ENCODE data around the gene YKT6. TPM values are rescaled to one million over a fixed set of nuclear protein-coding genes. Genes with fewer than 3 reads are reported as not detected.
A peak's percentile ranks its signal among the peaks of the same experiment; 100 is the strongest.

YKT6 gene
- total and polyA plus RNA-seq, 2 donors (not counting 1 experiment from before 2014, with no cell fraction given) = 36.5 to 62.3 TPM

DNA sequence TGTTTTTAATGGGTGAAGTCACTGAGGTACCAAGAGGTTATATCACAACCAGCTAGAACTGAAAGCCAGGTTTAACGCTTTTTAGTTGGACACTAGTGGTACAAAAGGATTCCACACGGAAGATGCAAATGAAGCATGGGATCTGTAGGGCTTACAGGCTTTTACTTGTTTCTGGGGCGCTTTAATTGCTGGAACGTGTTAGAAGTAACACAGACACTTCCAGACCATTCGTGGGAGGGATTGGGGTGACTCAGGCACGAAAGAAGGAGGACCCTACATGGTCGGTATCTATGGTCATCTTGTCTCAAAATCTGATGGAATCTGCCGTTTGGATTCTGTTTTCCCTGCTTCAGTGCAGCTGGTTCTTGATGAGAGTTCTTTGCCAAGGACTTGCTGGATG, 1.0 kb downstream of the YKT6 start:
- no peak overlapping the region for H3K27ac ChIP-seq (ENCODE audit: low read length in 2 of 2)
- Mint-ChIP-seq H3K27me3 (peaks cover 7% of the 10 kb centered on the region), H3K27ac (no peak overlapping the region), H3K9me3 (ENCODE audit: insufficient read depth) (no peaks in the 10 kb centered on the region), H3K4me1 (peaks cover 23% of the 10 kb centered on the region), H3K4me3 (peak overlapping the region; percentile 88)
- peaks cover 14% of the 10 kb centered on the region for H4K20me1 ChIP-seq (ENCODE audit: control insufficient read depth, insufficient read depth, low read length, poor library complexity, severe bottlenecking)
- WGBS (ENCODE audit: insufficient coverage) = 65% methylated on average over 8 of the region's 8 CpGs
- ChIA-PET POLR2A (interaction anchor here (0.6 to 1.9 kb wide), 2 partner anchors 97 to 182 kb away, joined by 5 to 6 read pairs; no protein-coding TSS in a partner anchor), CTCF (interaction anchor here (1.1 to 1.6 kb wide), 3 partner anchors 104 to 183 kb away, joined by 3 to 11 read pairs (median 4); partner anchors contain the start of gene PGAM2)
- H3K36me3 ChIP-seq (replicated peaks in 1 of 2; ENCODE audit: control extremely low read depth in 1 of 2, control insufficient read depth in 1 of 2, extremely low read depth in 1 of 2, insufficient read depth in 2 of 2, low read length in 1 of 2) = peaks cover 3 to 26% of the 10 kb centered on the region in 2 experiments
- peak overlapping the region; percentile 79 for H3K4me2 ChIP-seq (replicated peaks; ENCODE audit: low read depth, low read length, poor library complexity, severe bottlenecking)
- intact Hi-C loops (cut with micrococcal nuclease) = loop anchor here (2.0 kb wide), 1 partner anchor 127 kb away; no protein-coding TSS in a partner anchor
- H3K27me3 ChIP-seq (replicated peaks in 1 of 4; ENCODE audit: control extremely low read depth in 1 of 4, control insufficient read depth in 3 of 4, insufficient read depth in 4 of 4, low read length in 3 of 4) = no peaks in the 10 kb centered on the region
- peak overlapping the region; percentile 41 to 81 (median 70) for H3K4me3 ChIP-seq (ENCODE audit: control extremely low read depth in 1 of 5, extremely low read depth in 1 of 5, insufficient read depth in 1 of 5, low read depth in 2 of 5, low read length in 4 of 5)
- no peaks in the 10 kb centered on the region for H3K9me3 ChIP-seq (ENCODE audit: control extremely low read depth in 1 of 3, control insufficient read depth in 2 of 3, insufficient read depth in 1 of 3, low read length in 2 of 3)
- H2AFZ ChIP-seq (ENCODE audit: insufficient read depth, low read depth, low read length, poor library complexity, severe bottlenecking) = no peak overlapping the region
- peak overlapping the region; percentile 82 for H3K9ac ChIP-seq (ENCODE audit: low read length)
- H3K4me1 ChIP-seq (ENCODE audit: control insufficient read depth in 2 of 2, insufficient read depth in 2 of 2, low read length in 2 of 2) = peaks cover 7 to 11% of the 10 kb centered on the region in 2 donors
- TF ChIP-seq, protein P1, sequence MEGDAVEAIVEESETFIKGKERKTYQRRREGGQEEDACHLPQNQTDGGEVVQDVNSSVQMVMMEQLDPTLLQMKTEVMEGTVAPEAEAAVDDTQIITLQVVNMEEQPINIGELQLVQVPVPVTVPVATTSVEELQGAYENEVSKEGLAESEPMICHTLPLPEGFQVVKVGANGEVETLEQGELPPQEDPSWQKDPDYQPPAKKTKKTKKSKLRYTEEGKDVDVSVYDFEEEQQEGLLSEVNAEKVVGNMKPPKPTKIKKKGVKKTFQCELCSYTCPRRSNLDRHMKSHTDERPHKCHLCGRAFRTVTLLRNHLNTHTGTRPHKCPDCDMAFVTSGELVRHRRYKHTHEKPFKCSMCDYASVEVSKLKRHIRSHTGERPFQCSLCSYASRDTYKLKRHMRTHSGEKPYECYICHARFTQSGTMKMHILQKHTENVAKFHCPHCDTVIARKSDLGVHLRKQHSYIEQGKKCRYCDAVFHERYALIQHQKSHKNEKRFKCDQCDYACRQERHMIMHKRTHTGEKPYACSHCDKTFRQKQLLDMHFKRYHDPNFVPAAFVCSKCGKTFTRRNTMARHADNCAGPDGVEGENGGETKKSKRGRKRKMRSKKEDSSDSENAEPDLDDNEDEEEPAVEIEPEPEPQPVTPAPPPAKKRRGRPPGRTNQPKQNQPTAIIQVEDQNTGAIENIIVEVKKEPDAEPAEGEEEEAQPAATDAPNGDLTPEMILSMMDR (IDR thresholded peaks at IDR 0.05) = no peak
- TF ChIP-seq EZH2 (IDR thresholded peaks at IDR 0.05; ENCODE audit: borderline replicate concordance, insufficient read depth, low read depth, low read length, poor library complexity, severe bottlenecking) = no peak
- DNase-seq (no peak), ATAC-seq (ENCODE audit: low read depth) (no peak)
- H3K79me2 ChIP-seq (ENCODE audit: control insufficient read depth, insufficient read depth, low read length) = peaks cover 44% of the 10 kb centered on the region

DNA sequence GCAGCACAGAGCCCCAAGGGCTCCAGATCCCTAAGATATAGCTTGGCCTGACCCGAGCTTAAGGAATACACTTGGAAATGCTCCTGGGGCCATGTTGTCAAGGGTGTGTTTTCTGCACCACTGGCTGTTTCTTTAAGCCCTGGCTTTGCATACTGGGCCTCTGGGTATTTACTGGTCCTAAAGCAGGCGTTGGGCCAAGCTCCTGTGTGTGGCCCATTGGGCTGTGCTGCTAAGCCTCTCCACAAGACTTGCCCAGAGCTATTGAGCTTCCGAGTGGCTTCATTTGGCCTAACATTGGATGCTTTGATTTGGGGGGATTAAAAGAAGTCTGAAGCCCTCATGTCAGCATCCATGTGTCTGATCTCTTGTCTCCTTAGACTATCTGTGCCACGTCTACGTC, 5.2 kb downstream of the YKT6 start:
- POLR2A ChIA-PET = no interaction called here
- no peaks in the 10 kb centered on the region for H3K9me3 ChIP-seq (ENCODE audit: control extremely low read depth in 1 of 3, control insufficient read depth in 2 of 3, insufficient read depth in 1 of 3, low read length in 2 of 3)
- DNase-seq (no peak), ATAC-seq (ENCODE audit: low read depth) (no peak)
- CTCF ChIA-PET = no interaction called here
- H3K4me2 ChIP-seq (replicated peaks; ENCODE audit: low read depth, low read length, poor library complexity, severe bottlenecking) = no peak overlapping the region
- Mint-ChIP-seq H3K27ac (no peak overlapping the region), H3K9me3 (ENCODE audit: insufficient read depth) (no peaks in the 10 kb centered on the region), H3K27me3 (no peaks in the 10 kb centered on the region), H3K4me1 (peaks cover 22% of the 10 kb centered on the region), H3K4me3 (no peak overlapping the region)
- H2AFZ ChIP-seq (ENCODE audit: insufficient read depth, low read depth, low read length, poor library complexity, severe bottlenecking) = no peak overlapping the region
- TF ChIP-seq EZH2 (IDR thresholded peaks at IDR 0.05; ENCODE audit: borderline replicate concordance, insufficient read depth, low read depth, low read length, poor library complexity, severe bottlenecking) = no peak
- TF ChIP-seq, protein P1 (IDR thresholded peaks at IDR 0.05) = no peak
- peaks cover 14% of the 10 kb centered on the region for H4K20me1 ChIP-seq (ENCODE audit: control insufficient read depth, insufficient read depth, low read length, poor library complexity, severe bottlenecking)
- peaks cover 4 to 67% of the 10 kb centered on the region in 2 experiments for H3K36me3 ChIP-seq (replicated peaks in 1 of 2; ENCODE audit: control extremely low read depth in 1 of 2, control insufficient read depth in 1 of 2, extremely low read depth in 1 of 2, insufficient read depth in 2 of 2, low read length in 1 of 2)
- 94% methylated on average over 5 of the region's 5 CpGs for WGBS (ENCODE audit: insufficient coverage)
- peaks cover 7 to 11% of the 10 kb centered on the region in 2 donors for H3K4me1 ChIP-seq (ENCODE audit: control insufficient read depth in 2 of 2, insufficient read depth in 2 of 2, low read length in 2 of 2)
- H3K4me3 ChIP-seq (ENCODE audit: control extremely low read depth in 1 of 5, extremely low read depth in 1 of 5, insufficient read depth in 1 of 5, low read depth in 2 of 5, low read length in 4 of 5) = no peak overlapping the region
- intact Hi-C loops (cut with micrococcal nuclease) = no loop called here
- H3K9ac ChIP-seq (ENCODE audit: low read length) = no peak overlapping the region
- H3K79me2 ChIP-seq (ENCODE audit: control insufficient read depth, insufficient read depth, low read length) = peaks cover 44% of the 10 kb centered on the region
- no peaks in the 10 kb centered on the region for H3K27me3 ChIP-seq (replicated peaks in 1 of 4; ENCODE audit: control extremely low read depth in 1 of 4, control insufficient read depth in 3 of 4, insufficient read depth in 4 of 4, low read length in 3 of 4)
- H3K27ac ChIP-seq (ENCODE audit: low read length in 2 of 2) = no peak overlapping the region

Data from B cell (primary cell).